Keratinocyte (primary cell): Measurements from ENCODE around the gene TMEM30B.

ENCODE experiments used
- EZH2 ChIP-seq: IDR thresholded peaks from one replicate; pipeline ENCODE4 v1.6.1; 2012; ENCODE audit warnings: inconsistent platforms, mild to moderate bottlenecking, low read length, moderate library complexity
- TF ChIP-seq, protein P1 (sequence below), 3 experiments: IDR thresholded peaks in 1 of 3; conservative IDR thresholded peaks in 1 of 3; optimal IDR thresholded peaks in 1 of 3; 2 replicates in 2 of 3; 3 replicates in 1 of 3; pipeline versions ENCODE3 to v1.5.1; 2011; ENCODE audit warnings: low read length in 3 of 3, mild to moderate bottlenecking in 3 of 3, moderate library complexity in 2 of 3, control low read depth in 1 of 3, inconsistent platforms in 1 of 3; ENCODE audit not compliant: insufficient read depth in 2 of 3; ENCODE audit errors: extremely low read depth in 1 of 3

DNA sequence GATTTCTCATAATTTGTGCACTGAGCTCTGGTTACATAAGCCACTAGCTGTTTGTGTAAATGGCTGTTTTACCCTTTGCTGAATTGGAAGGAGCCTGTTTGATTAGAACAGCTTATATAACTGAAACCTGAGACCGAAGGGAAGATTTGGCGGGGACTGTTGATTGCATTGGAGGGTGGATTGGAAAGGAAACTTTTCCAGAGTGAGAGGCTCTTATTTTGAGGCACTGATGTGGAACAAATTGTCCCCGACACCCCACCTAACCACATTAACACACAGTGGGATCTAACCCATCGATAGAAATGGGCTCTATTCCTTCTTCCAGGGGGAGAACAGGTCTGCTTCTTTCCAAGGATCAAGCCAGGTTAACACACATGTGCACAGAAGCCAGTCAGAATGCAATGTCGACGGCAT, 51.7 kb downstream of the TMEM30B start:
- TF ChIP-seq EZH2: no peak
- TF ChIP-seq, protein P1, sequence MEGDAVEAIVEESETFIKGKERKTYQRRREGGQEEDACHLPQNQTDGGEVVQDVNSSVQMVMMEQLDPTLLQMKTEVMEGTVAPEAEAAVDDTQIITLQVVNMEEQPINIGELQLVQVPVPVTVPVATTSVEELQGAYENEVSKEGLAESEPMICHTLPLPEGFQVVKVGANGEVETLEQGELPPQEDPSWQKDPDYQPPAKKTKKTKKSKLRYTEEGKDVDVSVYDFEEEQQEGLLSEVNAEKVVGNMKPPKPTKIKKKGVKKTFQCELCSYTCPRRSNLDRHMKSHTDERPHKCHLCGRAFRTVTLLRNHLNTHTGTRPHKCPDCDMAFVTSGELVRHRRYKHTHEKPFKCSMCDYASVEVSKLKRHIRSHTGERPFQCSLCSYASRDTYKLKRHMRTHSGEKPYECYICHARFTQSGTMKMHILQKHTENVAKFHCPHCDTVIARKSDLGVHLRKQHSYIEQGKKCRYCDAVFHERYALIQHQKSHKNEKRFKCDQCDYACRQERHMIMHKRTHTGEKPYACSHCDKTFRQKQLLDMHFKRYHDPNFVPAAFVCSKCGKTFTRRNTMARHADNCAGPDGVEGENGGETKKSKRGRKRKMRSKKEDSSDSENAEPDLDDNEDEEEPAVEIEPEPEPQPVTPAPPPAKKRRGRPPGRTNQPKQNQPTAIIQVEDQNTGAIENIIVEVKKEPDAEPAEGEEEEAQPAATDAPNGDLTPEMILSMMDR (optimal IDR thresholded peaks at IDR 0.05 in 1 of 3, IDR thresholded peaks at IDR 0.05 in 1 of 3, conservative IDR thresholded peaks at IDR 0.05 in 1 of 3; ENCODE audit: extremely low read depth in 1 of 3, insufficient read depth in 2 of 3, low read length in 3 of 3): no peak
